Activated CD4-positive, alpha-beta T cell treated with anti-CD3 and anti-CD28 coated beads for 4 hours (primary cell): ENCODE data around the gene OR2F2.

Experiments
- DNase-seq, 2 donors: peaks; one replicate each; pipeline ENCODE4 v3.0.0-alpha.2; 2020

Gene OR2F2

DNA sequence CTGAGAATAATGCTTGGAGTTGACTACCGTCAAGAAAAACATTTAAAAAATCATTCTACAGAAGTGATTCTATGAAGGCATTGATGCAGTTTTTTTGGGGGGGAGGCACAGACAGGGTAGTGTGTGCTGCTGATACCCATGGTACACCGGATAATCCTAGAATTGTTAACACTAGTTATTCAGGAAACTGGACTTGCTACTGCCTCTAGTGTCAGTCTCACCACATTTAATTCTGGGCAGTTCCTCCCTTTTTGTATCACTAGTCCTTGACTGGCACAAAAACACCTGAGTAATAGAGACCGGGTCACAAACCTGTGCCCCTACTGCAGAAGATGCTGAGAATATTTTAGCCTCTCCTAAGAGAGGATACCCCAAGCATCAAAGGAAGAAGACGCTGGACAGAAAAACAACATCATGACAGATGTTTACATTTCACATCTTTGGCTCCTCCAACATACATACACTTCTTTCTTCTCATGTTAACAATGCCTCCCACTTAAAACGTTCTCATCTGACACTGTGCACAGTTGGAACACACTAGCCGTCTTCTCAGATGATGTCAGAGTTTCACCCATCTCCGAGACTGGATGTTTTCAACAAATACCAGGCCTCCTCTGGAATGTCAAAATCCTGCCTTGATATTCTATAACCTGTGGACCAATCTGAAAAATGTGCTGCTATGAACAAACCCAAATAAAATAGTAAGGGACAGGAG lies 19.9 kb upstream of the OR2F2 start:
- DNase-seq = no peak

DNA sequence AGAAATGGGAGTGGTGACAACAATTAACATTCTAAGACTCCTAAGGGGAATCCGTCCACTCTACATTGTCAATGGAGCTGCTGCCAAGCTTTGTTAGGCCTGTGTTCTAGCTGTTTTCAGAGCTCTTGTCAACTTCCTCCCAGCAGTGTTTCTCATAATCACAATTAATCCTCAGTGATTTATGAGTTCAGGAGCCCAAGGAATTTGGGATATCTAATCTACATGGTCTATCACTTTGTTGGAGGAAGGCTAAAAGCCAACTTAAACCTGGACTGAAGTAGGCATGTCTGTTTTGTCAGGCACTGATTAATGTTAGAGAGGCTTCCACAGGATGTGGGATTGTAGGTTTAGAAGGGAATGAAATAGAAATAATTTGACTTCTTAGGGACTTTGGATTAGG lies 10.2 kb upstream of the OR2F2 start:
- no peak for DNase-seq

DNA sequence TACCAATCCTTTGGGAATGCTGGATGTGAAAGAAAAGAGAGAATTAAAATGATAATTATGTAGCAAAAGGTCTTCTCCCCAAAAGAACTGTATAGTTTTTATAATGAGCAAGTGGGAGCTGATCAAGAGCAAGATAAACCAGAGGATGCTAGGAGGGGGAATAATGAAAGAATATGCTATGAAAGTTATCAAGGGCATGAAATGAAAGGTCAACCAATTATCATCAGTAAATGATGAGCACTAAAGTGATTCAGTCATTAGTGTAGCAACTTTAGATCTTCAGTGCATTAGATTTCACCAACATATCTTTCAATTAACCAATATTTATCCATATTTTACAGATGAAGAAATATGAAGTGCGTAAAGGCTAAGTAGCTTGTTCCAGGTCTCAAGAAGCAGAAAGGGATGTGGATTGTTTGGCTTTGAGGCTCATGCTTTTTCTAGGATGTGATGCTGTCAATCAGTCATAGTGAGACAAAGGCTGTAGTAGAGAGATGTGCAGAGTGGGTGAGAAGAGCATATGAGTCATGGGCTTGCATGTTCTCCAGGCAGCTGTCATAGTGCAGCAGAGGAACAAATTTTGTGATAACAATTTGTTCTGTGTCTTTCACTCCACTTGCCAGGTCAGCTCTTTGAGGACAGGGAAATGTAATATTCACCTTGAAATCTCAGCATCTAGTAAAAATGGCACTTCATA lies 5.7 kb upstream of the OR2F2 start:
- DNase-seq = no peak

DNA sequence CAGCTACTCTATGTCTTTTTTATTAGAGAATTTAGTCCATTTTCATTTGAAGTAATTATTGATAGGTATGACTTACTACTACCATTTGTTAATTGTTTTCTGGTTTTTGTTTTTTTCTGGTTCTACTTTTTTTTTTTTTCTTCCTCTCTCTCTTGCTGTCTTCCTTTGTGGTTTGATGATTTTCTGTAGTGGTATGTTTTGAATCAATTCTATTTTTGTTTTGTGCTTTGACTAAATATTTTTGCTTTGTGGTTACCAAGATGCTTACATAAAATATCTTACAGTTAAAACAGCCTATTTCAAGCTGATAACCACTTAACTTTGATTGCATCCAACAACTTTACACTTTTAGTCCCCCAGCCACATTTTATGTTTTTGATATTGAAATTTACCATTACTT lies 3.3 kb upstream of the OR2F2 start:
- no peak for DNase-seq

GRCh38 chr7:143936087-143937009 lies 1.3 kb downstream of the OR2F2 start:
- DNase-seq = no peak

DNA sequence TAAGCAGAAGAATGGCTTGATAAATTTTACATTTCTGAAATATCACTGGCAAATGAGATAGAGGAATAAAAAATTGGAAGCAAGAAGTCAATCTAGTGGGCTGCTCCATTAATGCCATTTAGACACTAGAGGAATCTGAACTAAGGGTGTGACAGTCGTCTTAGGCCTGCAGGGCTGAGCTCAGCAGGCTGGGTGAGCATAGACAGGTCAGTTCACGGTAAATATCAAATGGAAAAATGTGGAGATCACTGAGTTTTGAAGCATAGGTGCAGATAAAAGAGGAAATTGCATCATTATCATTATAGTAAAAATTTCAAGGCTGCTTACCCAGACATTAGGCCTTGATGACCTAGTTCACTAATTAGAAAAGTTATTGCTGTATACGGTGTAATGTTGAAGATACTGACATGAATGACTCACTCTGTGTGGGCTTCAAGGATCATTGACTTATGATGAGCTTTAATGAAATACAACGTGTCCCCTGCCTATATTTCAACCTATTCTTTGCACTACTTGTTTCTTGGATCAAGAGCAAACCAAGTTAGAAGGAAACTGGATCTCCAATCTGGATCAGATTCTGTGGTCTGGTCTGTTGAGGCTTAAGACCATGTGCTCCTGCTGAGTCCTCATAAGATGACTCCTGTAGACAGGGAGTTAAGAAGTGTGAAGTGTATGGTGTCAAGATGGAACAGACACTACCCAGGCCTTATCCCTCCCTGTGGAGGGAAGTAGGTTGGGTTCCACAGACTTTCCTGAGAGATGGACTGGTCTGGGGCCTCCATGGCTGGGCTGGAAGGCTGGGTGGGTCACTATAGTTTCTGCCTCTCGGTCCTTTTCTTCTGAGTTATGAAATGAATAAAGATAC lies 3.6 kb downstream of the OR2F2 start:
- DNase-seq = no peak

GRCh38 chr7:143945423-143945822 lies 10.4 kb downstream of the OR2F2 start:
- DNase-seq = no peak

DNA sequence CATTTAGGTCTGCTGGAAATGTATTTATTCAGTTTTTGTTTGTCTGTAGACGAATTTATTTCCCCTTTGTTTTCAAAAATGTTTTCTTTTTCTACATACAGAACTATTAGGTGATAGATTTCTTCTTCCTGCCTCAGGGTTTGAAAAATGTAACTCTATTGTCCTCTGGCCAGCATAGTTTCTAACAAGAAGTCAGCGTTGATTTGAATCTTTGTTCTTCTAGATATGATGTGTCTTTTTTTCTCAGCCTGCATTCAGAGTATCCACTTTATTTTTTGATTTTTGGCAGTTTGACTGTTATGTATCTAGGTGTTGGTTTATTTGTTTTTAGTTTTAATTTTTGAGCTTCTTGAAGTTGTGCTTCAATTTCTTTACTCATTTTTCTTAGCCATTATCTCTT lies 12.1 kb downstream of the OR2F2 start:
- no peak for DNase-seq

DNA sequence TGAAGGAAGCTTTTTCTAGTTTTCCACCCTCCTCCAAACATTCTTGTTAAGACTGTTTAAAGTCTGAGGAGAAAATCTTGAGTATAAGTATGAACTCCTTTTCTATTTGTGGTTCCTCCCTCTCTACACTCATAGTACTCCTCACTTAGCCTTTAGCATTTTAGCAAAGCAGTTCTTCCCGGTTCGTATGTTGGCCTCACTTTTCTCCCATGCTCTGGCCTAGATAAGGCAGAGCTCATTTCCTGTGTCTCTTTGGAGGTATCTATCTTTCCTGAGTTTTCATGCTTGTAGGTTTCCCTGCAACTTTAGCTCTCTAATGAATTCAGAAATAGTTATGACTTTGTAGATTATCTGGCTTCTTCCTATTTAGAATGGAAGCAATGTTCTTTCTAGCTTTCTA lies 13.7 kb downstream of the OR2F2 start:
- DNase-seq = no peak

DNA sequence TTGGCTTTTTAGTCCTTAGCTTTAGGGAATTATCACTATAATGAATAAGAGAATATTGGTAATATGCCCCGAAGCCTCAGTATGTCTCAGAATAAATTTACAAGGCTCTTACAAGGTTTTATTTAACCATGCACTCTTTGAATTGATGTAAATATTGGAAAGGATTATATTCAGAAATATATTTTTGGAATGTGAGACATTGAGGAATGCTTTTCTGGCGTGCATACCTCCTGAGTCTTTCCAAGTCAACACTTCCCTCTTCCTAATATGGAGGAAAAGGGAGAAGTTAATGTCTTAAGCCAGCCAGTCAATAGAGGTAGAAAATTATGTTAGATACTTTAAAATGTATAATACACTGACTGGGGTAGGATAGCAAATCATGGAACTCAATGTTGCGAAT lies 18.4 kb downstream of the OR2F2 start:
- no peak for DNase-seq

- no peak for DNase-seq
Measured at GRCh38 chr7:143954135-143954534, 19.1 kb downstream of the OR2F2 start.

DNA sequence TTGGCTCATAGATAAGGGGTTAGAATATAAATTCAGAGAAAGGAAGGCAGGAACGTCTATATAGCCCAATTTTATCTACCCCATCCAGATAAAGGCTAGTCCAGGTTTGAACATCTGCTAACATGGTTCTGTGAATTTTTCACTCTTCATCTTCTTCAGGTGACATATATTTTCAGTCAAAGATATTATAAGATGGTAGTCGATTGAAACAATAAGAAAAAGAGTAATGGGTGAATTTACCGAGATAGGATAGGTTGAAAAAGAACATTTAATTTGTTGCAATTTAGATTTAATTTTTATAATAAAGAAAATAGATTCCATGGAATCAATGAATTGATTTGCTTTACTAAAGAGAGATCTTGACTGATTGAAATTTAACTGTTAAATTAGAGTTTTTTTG lies 19.5 kb downstream of the OR2F2 start, which contains the start of gene OR2F1:
OR2F1 (plus strand) TSS at position 301 of the 400 bp plus-strand sequence. CDS start 5,127 bp downstream, outside the sequence.
- DNase-seq = no peak

- no peak for DNase-seq
Measured at GRCh38 chr7:143958781-143959180, 23.7 kb downstream of the OR2F2 start.

DNA sequence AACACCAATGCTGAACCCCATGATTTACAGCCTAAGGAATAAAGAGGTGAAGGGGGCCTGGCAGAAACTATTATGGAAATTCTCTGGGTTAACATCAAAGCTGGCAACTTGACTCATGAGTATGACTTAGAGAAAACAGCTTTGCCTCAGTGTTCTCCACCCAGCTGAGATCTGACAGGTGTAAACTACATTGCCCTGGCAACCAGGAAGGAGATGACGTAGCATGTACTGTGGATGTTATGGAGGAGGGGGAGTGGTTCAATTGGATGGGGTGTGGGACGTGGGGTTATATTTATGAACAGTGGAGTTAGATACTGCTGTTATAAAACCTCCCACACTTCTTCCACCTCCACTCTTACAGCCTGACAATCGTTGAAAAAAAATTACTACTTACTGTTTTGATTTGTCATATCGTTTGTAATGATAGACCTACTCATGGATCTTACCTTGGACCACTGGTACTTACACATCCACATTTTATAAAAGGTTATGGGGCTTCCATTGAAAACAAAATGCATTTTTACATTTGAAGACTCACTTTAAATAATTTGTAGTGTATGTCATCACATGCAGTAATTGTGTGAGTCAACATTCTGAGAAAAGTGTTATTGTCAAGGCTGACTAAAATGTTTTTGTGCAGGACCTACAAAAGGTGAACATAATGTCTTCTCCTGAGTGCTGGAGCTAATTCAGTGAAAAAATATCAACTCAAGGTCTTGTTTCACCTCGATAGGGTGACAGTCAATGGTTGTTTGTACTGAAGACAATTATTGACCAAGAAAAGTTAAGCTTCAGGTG lies 26.0 kb downstream of the OR2F2 start:
- no peak for DNase-seq

DNA sequence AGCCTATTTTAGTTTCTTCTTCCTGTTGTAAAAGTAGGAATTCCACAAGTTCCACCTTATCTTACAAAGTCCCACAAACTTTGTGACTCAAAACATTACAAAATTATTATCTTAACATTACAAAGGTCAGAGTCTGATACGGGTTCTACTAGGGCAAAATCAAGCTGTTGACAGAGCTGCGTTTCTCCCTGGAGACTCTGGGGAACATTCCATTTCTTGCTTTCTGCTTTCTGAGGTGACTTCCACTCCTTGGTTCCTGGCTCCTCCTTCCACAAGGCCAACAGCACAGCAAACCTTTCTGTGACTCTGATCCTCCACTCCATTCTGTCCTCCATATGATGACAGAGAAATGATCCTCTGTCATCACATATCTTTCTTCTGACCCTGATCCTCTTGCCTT lies 30.2 kb downstream of the OR2F2 start:
- DNase-seq = no peak

- DNase-seq = no peak
Measured at GRCh38 chr7:143967398-143967797, 32.4 kb downstream of the OR2F2 start.

DNA sequence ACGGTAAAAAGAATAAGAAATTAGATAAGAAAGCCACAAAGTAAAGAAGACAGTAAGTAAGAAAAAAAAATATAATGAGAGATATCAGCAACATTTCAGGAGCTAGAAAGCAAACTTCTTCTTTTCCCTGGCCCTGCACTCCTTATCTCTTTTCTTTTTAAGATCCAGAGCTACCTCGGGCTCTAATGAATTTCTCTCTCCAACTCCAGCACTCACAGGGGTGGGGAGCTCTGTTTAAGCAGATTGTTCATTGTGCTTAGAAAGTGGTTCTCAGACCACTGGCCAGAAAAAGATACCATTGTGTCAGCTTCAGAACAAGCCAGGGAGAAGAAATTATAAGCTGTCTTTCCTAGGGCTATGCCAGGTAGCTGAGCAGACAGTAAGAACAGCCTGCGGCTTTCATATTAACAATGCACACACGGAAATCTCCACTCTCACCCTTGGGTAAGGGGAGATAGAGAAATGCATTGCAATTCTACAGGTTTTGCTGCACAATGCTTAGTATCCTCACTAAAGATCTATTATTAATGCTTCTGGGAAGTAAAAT lies 38.9 kb downstream of the OR2F2 start:
- DNase-seq = no peak

DNA sequence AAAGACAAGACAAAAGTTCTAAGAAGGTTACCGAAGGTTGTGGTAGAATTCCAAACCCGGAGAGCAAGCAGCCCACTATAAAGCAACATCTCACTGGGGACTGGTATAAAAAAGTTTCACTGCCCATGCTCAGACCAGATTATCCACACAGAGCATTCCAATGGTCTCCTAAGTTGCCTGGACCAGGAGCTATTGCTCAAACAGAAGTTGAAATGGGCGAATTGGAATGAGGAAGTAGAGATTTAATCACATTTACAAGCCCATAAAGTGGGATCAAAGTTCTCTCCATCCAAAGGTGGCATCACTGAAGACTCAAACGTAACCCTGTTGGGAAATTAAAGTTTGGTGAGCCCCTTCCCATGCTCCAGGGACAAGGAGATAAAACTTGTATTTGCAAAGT lies 39.4 kb downstream of the OR2F2 start:
- DNase-seq = no peak

DNA sequence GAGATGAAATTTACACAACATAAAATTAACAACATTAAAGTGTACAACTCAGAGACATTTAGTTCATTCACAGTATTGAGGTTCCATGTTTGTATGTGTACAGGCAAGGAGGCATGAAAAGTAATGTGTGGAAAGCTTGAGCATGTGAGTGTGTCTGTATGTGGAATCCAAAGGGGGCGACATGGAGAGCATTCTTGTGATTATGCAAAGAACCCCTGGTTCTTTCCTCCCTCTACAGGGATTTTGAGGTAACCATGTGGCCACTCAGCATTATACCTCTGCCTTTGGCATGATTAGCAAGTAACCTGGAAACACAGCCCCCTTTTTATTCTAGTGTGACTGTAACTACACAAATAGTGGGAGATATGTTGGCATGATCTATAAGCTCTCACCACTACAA lies 40.6 kb downstream of the OR2F2 start:
- DNase-seq = no peak

DNA sequence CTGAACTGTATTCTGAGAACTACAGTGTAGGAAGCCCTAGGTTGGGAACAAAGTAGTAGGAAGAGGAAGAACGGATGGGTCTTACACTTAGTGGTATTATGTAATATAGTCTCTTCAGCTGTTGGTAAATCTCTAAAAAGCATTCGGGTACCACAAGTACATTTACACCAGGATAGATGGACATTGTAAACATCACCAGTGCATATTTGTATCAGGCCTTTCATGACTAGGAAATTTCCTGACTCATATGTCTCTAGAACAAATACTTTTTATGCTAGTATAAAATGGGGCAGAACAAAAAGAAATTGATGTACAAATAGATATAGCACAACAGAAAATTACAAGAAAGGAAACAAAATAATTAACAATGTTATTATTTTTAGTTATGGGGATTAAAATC lies 43.6 kb downstream of the OR2F2 start:
- DNase-seq = no peak

GRCh38 chr7:143979359-143979758 lies 44.3 kb downstream of the OR2F2 start:
- DNase-seq = no peak
